GM21737 (cell line): ENCODE measurements around the gene NAA35.
"Not testable (repeated sequence)": the region's sequence is repeated elsewhere in the genome, so short reads cannot be mapped to it uniquely, and the experiment has no call there.

Source experiments
- ATAC-seq: cut with Tn5 transposase; IDR thresholded peaks from one replicate; pipeline ENCODE4 v1.9.1; 2021; ENCODE audit warnings: mild to moderate bottlenecking, moderate library complexity; ENCODE audit not compliant: unreplicated experiment

NAA35 gene

DNA sequence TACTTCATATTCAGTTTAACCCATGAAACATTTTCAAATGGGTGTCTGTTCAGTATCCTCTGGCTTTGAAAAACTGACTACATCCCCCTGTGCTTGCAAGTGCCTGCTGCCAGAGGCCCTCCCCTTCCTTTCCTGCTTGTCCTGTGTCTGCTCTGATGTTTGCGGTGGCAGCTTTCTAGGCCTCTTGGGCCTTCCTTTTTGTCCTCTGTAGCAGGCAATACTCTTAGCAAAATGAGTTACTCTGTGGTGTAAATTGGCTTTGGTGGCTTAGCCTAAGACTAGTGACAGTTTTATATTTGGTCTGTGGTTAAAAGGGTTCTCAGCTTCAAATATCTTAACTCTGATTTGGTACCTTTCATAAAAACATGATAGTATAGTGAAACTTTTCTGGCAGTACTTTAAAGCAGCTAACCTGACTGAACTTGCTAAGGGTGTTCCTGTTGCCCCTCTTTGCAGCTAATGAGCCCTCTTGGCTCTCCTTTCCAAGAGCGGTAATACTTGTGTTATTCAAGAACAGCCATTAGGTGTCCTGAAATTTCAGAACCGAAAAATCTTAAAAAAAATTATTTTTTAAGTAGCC is 81.8 kb downstream of the NAA35 start:
- no peak for ATAC-seq

DNA sequence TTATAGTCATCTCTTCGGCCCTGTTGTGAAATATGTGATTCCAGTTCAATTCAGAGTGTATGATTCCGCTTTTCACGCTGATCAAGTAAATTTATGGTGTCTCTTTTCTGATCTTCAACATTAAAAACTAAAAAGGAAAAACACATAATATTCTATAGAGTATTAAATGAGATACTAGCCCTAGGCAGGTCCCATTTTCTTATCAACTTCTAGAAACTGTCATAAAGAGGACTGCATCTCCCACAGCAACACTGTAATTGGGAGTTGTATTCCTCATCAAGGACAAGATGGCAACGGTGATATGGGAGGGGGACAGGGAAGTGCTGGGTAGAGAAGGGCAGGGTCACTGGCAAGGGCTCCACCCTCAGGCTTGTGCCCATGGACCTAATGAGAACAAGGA is 86.8 kb downstream of the NAA35 start:
- ATAC-seq = no peak

DNA sequence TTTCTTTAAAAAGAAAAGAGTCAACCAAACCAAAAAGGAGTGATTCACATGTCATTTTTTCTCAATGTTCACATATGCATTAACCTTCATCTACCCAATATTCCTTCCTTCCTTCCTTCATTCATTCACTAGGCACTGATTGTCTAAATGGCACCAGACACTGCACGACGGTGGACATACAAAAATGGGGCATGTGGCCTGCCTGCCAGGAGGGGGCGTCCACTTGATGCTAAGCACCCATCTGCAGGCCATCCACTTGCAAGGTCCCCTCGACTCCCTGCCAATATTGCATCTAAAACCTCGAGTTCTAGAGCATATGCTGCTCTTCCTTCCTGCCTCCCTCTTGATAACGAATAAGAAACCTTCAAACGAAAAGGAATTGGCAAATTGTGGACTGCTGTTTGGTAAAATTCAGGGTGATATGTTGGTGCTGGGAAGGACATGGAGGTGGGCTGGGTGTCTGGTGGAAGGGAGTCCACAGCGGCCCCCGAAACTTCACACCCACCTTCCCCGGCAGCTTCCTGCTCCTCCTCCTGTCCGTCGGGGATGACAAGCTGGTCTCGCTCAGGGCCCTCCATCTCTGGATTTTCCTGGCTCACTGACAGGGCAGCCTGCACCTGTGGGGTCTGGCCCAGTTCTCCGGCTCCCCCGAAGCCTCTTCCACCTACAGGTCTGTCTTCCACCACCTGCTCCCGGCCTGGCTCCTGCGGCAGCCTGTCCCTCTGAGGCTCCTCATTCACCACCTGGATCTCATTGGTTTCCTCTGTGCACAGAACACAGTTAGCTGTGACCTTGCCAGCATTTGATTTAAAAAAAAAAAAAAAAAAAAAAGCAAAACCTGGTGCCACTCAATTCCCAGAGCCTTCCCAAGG is 94.2 kb downstream of the NAA35 start:
- no peak for ATAC-seq

DNA sequence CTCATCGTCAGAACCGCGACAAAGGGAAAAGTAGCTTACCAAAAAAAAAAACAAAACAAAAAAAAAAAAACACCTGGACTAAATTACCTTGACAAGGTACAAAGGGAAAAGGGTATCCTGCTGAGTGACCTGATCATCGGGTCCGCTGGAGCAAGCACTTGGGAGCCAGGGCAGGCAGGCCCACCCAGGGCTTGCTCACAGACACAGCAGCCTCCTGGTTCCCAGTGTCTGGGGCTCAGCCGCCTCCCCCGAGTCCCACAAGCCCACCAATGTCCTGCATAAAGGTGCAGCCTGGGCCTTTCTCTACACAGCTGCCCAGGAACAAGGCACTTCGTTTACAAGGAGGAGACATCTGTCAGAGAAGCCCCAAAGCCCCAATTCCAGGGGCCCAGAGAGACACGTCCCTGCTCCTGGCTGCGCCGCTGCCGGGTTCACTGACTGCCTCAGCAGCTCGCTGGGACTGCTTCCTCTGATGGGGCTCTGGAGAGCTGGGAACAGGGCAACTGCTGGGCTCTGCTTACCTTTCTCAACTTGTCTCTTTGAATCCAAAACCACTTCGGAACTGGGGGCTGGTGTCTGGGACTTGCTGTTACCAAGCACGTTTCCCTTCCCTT is 95.0 kb downstream of the NAA35 start:
- ATAC-seq = no peak

DNA sequence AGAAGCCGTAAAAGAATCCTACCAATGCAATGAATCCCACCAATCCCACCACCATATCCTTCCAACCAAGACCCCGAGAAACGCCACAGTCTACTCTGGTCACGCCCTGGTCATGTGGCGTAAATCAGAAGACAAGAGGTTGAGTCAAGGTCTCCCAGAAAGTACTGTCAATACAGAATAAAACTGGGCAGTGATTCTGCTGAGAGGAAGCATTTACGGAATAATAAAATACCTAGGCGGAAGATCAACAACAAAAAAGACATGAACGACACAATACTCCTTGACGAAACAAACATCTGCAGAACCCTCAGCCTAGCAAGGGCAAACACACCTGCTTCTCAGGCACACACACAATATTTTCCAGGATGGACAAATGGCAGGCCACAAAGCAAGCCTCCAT is 95.6 kb downstream of the NAA35 start:
- ATAC-seq = no peak

DNA sequence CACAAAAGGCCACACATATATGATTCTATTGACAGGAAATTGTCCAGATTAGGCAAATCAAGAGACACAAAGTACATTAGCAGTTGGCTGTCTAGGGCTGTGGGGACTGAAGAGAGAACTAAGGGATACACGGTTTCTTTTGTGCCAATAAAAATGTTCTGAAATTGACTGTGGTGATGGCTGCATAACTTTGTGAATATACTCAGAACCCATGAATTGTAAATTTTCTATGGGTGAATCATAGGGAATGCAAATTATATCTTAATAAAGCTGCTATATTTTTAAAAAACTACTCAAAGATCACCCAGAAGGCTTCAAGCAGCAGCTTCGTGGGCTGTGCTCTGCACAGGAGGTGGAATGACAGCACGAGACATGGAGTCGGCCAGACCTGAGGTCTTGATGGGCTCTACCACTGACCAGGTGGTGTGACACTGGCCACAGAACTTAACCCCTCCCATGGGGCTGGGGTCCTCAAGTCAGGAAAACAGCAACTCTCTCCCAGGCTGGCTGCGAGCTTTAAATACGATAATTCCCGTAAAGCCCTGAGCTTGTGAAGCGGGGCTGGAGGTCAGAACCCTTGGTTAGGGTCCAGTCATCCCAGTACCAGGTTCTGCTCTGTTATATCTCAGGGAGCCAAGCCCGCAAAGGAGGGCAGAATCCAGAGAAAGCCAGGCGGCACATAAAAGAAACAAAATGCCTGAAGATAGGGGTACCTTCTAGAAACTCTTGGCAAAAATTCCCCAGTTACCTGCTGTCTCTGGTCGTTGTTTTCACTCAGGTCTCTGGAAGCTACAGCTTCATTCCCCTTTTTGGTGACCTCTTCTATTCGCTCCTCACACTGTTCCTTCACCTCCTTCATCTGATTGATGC is 99.3 kb downstream of the NAA35 start:
- ATAC-seq = no peak

DNA sequence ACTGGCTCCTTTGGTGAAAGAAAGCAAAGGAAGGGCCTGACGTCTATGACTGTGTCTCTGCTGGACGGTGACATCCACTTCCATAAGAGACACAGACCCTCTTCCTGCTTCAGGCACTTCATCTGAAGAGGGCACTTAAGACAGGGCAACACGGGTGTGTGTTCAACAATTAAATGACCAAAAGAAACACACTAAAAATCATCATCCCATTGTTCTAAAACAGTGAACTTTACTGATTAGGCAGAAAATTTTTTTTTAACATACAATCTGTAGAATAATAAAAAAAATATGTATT is 99.9 kb downstream of the NAA35 start:
- no peak for ATAC-seq

DNA sequence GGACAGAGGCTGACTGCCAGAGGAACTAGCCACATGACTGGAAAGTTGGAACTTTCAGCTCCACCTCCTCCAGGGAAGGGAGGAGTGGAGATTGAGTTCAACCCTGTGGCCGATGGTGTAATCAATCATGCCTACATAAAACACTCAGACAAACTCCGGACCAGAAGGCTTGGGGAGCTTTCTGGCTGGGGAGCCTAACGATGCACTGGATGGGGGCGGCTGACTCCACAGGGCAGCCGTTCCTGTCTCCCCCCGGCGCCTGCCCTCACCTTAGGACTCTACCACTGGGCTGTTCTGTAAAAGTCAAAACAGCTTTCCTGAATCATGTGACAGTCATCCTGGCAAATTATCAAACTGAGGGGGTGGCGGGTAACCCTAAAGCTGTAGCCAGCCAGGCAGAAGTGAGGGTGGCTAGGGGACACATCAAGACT is 100.4 kb downstream of the NAA35 start:
- ATAC-seq = no peak

DNA sequence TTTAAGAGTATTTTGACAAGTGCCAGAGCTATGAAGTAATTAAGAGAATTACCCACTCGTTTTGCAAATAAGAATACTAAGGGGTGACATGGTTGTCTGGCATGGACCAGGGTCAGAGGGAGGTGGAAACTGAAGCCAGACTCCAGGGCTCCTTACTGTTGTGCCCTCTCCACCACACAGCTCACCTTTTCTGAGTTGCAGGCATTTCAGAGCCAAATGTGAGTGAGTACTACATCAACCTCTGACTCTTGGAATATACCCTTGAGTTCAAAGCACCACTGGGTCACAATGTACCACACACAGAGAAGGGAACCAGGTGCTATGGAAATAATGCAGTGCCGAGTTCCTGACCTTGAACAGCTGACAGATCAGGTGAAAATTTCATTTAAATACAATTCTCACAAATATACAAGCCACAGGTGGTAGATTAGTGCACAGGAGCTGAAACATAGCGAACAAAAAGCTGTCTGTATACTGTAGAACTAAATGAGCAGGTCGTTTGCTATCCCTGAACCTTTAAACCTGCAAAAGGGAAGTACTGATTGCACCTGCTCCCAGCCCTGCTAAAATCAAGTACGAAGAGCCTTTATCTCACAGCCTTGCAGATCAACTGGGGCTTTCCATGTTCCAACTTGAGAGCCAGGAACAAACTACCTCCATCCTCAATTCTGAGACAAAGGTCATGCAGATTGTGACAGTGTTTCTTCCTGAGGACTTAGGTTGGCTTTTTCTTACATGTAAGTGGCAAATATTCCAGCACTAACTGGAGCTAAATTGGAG is 101.4 kb downstream of the NAA35 start:
- ATAC-seq = no peak

DNA sequence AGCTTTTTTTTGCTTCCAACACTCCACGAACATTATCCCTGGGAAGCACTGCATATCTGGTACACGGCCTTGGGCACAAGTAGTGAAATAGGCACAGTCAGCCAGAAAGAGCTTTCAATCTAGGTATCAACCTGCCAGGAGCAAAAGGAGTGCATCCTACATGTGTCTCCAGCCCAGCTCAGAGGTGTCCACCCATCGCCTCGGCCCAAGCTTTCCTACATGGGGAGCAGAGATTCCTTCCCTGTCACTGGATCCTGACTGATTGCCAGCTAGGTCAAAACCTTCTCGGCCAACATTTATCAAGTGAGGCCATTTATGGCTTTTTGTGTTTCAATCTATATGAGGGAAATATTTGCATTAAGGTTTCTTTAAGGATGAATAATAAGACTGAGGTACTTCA is 102.6 kb downstream of the NAA35 start:
- no peak for ATAC-seq

DNA sequence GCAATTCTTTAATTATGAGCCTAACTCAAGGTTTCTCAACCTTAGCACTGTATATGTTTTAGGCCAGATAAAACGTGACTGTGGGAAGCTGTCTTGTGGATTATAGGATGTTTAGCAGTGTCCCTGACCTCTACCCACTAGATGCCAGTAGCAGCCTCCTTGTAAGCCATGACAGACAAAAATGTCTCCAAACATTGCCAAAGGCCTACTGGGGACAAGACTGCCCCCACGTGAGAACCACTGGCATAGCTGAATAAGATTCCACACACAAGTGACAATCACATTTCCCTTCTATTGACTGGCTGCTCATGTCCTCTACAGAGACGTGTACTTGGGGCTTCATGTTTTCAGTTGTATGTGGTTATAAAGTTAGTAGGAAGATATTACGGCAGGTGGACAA is 103.1 kb downstream of the NAA35 start:
- no peak for ATAC-seq

DNA sequence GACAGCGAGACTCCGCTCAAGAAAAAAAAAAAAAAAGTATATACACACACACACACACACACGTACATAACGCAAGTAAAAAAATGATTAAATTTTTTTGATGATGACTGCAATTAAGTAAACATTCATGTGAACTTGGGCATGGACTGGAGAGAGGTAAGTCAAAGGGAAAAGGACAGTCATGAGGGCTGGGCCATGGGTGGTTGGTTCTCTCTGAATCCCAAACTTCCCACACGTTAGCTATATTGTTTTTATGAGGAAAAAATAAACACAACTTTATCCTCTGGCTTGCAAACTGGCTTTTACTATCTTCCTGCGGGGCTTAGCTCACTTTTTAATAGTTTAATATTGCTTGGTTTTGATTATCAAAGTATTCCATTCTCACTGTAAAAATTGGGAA is 104.7 kb downstream of the NAA35 start:
- no peak for ATAC-seq

DNA sequence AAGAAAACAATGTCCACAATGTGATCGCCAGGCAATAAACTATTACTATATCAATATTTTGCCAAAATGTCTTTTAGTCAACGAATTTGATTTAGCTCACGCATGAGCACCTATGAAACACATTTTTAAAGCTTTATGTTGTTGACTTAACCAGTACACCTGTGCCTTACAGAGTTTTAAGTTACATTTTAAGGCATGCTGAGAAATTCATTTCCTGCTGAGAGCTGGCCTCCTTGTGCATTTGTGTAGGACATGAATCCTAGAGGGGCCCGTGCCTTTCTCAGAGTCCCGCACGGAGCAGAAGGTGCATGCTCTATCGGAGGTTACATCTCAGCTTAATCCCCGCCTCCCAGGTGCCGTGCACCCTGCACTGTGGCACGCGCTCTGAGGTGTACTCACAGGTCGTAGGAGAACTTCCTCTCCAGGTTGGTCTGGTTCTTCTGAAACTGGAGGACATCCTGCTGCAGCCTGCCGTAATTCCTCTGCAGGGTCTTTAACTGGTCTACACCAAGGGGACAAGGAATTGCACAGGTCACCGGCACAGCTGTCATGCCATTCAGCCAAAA is 105.2 kb downstream of the NAA35 start:
- ATAC-seq = no peak

DNA sequence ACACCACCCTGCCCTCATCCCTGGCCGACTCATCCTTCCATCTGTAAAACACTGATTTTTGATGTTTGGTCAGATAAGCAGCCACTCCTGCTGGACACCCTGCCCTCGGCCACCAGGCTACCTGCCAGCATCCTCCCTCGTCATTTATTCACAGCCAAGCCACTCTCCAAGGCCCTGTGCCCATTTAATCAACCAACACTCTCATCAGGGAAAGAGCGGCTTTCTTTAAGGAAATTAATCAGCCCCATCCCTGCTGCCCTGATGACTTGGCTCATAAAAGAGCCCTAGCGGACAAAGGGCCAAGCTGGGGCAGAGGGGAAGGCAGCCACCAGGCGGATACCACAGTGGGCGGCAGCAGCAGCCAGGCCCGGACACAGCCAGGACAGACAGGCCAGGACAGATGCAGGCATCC is 106.0 kb downstream of the NAA35 start:
- ATAC-seq = no peak

DNA sequence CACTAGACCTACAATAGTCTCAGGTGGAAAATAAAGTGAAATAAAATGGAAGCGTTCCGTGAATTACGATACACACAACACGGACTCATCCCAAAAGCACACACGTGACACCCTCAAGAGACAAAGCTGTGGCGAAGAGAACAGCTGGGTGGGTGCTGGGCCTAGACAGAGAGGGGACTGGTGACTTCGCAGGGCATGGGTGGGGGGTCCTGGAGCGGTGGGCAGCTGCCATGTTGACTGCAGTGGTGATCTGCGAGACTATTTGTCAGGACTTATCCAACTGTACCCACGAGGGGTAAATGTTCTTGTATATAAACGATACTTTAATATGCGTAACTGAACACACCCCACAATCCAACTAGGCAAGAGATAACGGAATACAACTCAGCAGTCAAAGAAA is 106.4 kb downstream of the NAA35 start:
- ATAC-seq = no peak

DNA sequence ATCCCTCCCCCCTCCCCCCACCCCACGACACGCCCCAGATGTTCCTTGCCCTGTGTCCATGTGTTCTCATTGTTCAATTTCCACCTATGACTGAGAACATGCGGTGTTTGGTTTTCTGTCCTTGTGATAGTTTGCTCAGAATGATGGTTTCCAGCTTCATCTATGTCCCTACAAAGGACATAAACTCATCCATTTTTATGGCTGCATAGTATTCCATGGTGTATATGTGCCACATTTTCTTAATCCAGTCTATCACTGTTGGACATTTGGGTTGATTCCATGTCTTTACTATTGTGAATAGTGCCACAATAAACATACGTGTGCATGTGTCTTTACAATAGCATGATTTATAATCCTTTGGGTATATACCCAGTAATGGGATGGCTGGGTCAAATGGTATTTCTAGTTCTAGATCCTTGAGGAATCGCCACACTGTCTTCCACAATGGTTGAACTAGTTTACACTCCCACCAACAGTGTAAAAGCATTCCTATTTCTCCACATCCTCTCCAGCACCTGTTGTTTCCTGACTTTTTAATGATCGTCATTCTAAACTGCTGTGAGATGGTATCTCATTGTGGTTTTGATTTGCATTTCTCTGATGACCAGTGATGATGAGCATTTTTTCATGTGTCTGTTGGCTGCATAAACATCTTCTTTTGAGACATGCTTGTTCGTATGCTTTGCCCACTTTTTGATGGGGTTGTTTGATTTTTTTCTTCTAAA is 107.2 kb downstream of the NAA35 start:
- ATAC-seq = not testable (repeated sequence)

DNA sequence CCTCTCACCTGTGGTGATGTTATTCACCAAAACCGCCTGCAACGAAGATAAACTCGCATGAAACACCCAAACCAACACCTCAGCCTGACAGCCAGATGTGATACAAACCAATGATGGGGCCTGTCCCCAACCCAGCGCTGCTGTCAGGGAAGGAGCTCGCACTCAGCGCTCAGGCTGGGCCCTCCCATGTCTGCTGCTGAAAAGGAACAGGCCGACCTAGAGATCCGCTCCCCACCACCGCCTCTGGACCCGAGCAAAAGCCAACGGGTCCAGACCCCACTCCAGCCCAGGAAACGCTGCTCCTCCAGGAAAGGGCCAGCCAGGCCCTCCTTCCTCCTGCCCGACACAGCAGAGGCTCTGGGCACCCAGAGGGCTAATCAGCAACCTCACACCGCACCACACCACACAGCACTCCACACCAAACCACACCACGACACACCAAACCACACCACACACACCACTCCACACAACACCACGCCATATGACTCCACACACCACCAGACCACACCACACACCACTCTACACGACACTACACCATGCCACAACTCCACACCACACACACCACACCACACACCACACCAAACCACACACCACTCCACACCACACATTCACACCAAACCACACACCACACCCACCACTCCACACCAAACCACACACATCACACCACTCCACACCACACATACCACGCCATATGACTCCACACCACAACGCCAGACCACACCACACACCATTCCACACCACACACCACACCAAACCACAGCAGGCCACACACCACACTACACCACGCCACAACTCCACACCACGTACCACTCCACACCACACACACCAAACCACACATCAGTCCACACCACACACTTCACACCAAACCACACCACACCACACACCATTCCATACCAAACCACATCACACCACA is 111.9 kb downstream of the NAA35 start:
- ATAC-seq = no peak

DNA sequence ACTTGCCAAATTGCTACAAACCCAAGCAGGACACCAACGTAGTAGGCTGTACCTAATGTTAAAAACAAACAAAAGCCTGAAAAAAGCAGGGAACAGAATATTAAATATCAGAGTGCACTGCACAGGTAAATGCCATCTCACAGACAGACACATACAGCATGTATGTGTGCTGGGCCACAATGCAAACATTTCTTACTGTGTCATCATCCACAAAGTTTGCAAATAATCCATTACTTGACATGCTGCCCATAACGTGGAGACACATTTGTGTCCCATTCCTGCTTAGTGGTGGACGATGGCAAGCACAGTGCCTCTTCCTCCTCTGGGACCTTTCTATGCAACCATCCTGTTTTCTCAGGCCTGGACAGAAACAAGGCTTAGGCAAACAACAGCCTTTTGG is 113.7 kb downstream of the NAA35 start:
- ATAC-seq = no peak

DNA sequence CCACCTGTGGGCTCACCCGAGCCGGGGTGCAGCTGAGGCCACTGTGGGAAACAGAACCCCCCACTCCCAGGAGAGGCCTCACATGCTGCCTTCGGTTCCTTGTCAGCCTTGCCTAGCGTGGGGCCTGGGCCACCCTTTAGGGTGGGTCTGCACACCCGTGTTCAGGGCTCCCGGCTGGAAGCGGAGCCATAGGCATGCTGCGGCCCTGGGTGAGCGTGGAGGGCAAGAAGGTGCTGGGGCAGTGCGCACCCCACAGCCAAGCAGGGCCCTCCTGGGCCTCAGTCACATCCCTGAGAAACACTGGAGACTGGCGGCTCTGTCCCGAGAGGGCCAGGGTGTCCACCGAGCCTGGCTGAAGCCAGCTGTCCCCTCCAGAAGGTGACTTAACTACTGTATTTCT is 116.5 kb downstream of the NAA35 start:
- no peak for ATAC-seq
